SK-N-SH (cell line): ENCODE data around the gene EDN1. TPM values are rescaled to one million over a fixed set of nuclear protein-coding genes. Genes with fewer than 3 reads are reported as not detected.

Experiments used
- CTCF ChIA-PET: fragments of 300-600, 350-600 bp; formaldehyde crosslinking; extraction: SDS; loops from one replicate; lab custom pipeline; 2021; lab: Yijun Ruan, JAX
- POLR2A ChIA-PET: fragments of 350-600 bp; sonication (Branson Sonifier 250); formaldehyde crosslinking; extraction: SDS; loops from one replicate; lab custom pipeline; 2020; ENCODE audit warnings: antibody characterized with exemption, inconsistent platforms; lab: Yijun Ruan, JAX
- DNase-seq: peaks from one replicate; pipeline ENCODE4 v3.0.0; 2012
- H2AFZ ChIP-seq: fragments of 200-600 bp; sonication (generic); 2 replicates; pipeline ENCODE4 v1.8.1; 2016; ENCODE audit warnings: antibody characterized with exemption, mild to moderate bottlenecking, low read depth
- H3F3A ChIP-seq: fragments of 200-600 bp; sonication (generic); replicated peaks from 2 replicates; pipeline ENCODE3; 2016; ENCODE audit warnings: antibody characterized with exemption, mild to moderate bottlenecking; ENCODE audit not compliant: insufficient read depth
- H3K27ac ChIP-seq, 2 experiments: fragments of 200-500 bp in 1 of 2; fragments of 200-600 bp in 1 of 2; sonication (Bioruptor generic) in 1 of 2; sonication (generic), shearing (Covaris generic) in 1 of 2; 2 replicates each; pipeline versions ENCODE4 v1.5.1 to v1.6.1; 2014 to 2016; ENCODE audit warnings: low read depth in 2 of 2, inconsistent platforms in 1 of 2, low read length in 1 of 2, mild to moderate bottlenecking in 1 of 2, mixed read lengths in 1 of 2
- H3K27me3 ChIP-seq: fragments of 200-600 bp; sonication (generic), shearing (Covaris generic); 2 replicates; pipeline ENCODE4 v1.6.1; 2016; ENCODE audit warnings: mixed run types; ENCODE audit not compliant: insufficient read depth
- H3K36me3 ChIP-seq, 2 experiments: fragments of 200-500 bp in 1 of 2; fragments of 200-600 bp in 1 of 2; sonication (Bioruptor generic) in 1 of 2; sonication (generic) in 1 of 2; replicated peaks in 1 of 2; 2 replicates each; pipeline versions ENCODE3 to v1.5.1; 2014 to 2016; ENCODE audit warnings: low read length in 1 of 2, mild to moderate bottlenecking in 1 of 2; ENCODE audit not compliant: insufficient read depth in 2 of 2, control insufficient read depth in 1 of 2
- H3K4me1 ChIP-seq, 2 experiments: fragments of 200-500 bp in 1 of 2; fragments of 200-600 bp in 1 of 2; sonication (Bioruptor generic) in 1 of 2; sonication (generic), shearing (Covaris generic) in 1 of 2; 2 replicates each; pipeline versions ENCODE4 v1.5.1 to v1.6.1; 2014 to 2016; ENCODE audit warnings: low read depth in 1 of 2, low read length in 1 of 2, mixed run types in 1 of 2; ENCODE audit not compliant: insufficient read depth in 2 of 2, control insufficient read depth in 1 of 2
- H3K4me2 ChIP-seq: fragments of 200-600 bp; sonication (generic), shearing (Covaris generic); 2 replicates; pipeline ENCODE4 v1.6.1; 2017; ENCODE audit warnings: mixed run types
- H3K4me3 ChIP-seq, 2 experiments: fragments of 200-500 bp in 1 of 2; fragments of 200-600 bp in 1 of 2; sonication (Bioruptor generic) in 1 of 2; sonication (generic), shearing (Covaris generic) in 1 of 2; 2 replicates each; pipeline versions ENCODE4 v1.5.1 to v1.8.1; 2014 to 2016; ENCODE audit warnings: low read depth in 2 of 2, inconsistent platforms in 1 of 2, low read length in 1 of 2, mild to moderate bottlenecking in 1 of 2, mixed read lengths in 1 of 2, moderate library complexity in 1 of 2
- H3K79me2 ChIP-seq: fragments of 200-600 bp; sonication (generic); 2 replicates; pipeline ENCODE4 v1.8.1; 2017; ENCODE audit warnings: mild to moderate bottlenecking; ENCODE audit not compliant: insufficient read depth
- H3K9ac ChIP-seq: fragments of 200-600 bp; sonication (generic); 2 replicates; pipeline ENCODE4 v1.6.1; 2017; ENCODE audit warnings: mixed run types
- H3K9me2 ChIP-seq: fragments of 200-600 bp; sonication (generic); 2 replicates; pipeline ENCODE4 v1.6.1; 2017; ENCODE audit warnings: mixed run types
- H3K9me3 ChIP-seq: fragments of 200-600 bp; sonication (generic); 2 replicates; pipeline ENCODE4 v1.6.1; 2017; ENCODE audit warnings: mixed run types, mild to moderate bottlenecking, moderate library complexity
- H4K20me1 ChIP-seq: fragments of 200-600 bp; sonication (generic); 2 replicates; pipeline ENCODE4 v1.6.1; 2017; ENCODE audit warnings: mild to moderate bottlenecking, mixed run types; ENCODE audit not compliant: insufficient read depth
- JUND ChIP-seq: IDR thresholded peaks from 2 replicates; pipeline ENCODE4 v1.4.0; 2012
- MAX ChIP-seq: IDR thresholded peaks from 2 replicates; pipeline ENCODE4 v1.4.0; 2012; ENCODE audit warnings: low read depth
- NFIC ChIP-seq: IDR thresholded peaks from 2 replicates; pipeline ENCODE4 v1.4.0; 2012; ENCODE audit warnings: borderline replicate concordance
- PBX3 ChIP-seq: IDR thresholded peaks from 2 replicates; pipeline ENCODE4; 2012
- POLR2AphosphoS5 ChIP-seq: IDR thresholded peaks from 2 replicates; pipeline ENCODE4 v1.6.1; 2012; ENCODE audit warnings: low read depth, low read length
- SIN3A ChIP-seq: IDR thresholded peaks from 2 replicates; pipeline ENCODE4 v1.6.1; 2012; ENCODE audit warnings: low read depth, mild to moderate bottlenecking, low read length, moderate library complexity, borderline replicate concordance
- TEAD4 ChIP-seq: IDR thresholded peaks from 2 replicates; pipeline ENCODE4 v1.4.0; 2012; ENCODE audit warnings: mild to moderate bottlenecking, borderline replicate concordance; ENCODE audit not compliant: insufficient read depth
- WGBS: methylation state at CpG from one replicate; pipeline ENCODE4 v1.1.6; 2017; ENCODE audit warnings: low lambda C conversion rate; 5-methylcytosine and 5-hydroxymethylcytosine counted together
- polyA plus RNA-seq, 3 experiments: library from polyadenylated mRNA; depleted of rRNA; stranded (reverse); fragments of >200 nt; gene quantifications; 2 replicates each; pipeline ENCODE4 v1.2.3, GENCODE V29; 2012
- TF ChIP-seq, protein P1 (sequence below): fragments of 150-350 bp; IDR thresholded peaks from 2 replicates; pipeline ENCODE4 v1.6.1; 2016; ENCODE audit warnings: mild to moderate bottlenecking, low read depth, low read length

The EDN1 gene
- polyA plus RNA-seq, 1 of the 3 experiments (the other 2 are of a cell fraction) = 1.3 TPM

DNA sequence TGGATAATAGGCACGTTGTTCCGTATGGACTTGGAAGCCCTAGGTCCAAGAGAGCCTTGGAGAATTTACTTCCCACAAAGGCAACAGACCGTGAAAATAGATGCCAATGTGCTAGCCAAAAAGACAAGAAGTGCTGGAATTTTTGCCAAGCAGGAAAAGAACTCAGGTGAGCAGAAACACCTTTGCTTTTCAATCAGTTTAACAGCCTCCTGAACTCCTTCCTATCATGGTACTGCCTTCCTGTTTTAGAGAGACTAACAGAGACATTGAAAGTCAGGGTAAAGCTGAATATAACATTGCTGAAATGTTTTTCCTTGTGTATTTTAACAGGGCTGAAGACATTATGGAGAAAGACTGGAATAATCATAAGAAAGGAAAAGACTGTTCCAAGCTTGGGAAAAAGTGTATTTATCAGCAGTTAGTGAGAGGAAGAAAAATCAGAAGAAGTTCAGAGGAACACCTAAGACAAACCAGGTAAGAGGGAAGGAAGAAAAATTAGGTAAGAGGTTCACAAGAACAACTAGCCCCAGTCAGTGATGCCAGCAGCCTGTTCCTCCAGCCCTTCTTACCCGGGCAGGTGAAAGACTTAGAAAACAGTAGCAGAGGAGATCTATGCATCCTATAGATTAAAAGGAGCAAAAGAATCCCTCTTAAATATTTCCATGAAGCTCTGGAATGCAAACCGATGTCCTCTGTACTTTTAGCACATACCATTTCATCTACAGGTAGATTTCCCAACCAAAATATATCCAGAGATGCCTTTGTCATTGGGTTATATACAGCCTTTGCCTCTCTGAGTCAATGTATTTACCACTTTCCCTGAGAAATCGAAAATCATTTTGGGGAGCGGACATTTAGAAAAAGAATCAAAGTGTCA is 4.0 kb downstream of the EDN1 start:
- ChIA-PET POLR2A (no interaction called here), CTCF (interaction anchor here (7.5 kb wide), 1 partner anchor 310 kb away, joined by 91 read pairs; no protein-coding TSS in a partner anchor)
- Histone ChIP-seq H3F3A (peaks cover 20% of the 10 kb centered on the region), H3K9me2 (no peaks in the 10 kb centered on the region), H4K20me1 (no peaks in the 10 kb centered on the region), H3K9ac (no peak overlapping the region), H3K27me3 (no peaks in the 10 kb centered on the region), H3K79me2 (peaks cover 19% of the 10 kb centered on the region; the same call in 1 of the 2 replicates), H3K27ac (no peak overlapping the region), H3K36me3 (peaks cover 3% of the 10 kb centered on the region in 2 experiments), H3K4me1 (peaks cover 4 to 12% of the 10 kb centered on the region in 2 experiments; a peak in 3 of 4 replicates), H2AFZ (no peak overlapping the region), H3K9me3 (no peaks in the 10 kb centered on the region), H3K4me3 (no peak overlapping the region), H3K4me2 (no peak overlapping the region)
- 86% methylated on average over 7 of the region's 7 CpGs for whole genome bisulfite sequencing
- no peak for TF ChIP-seq POLR2AphosphoS5
- DNase-seq = no peak

- Histone ChIP-seq H3F3A (peaks cover 12% of the 10 kb centered on the region), H3K36me3 (peaks cover 3% of the 10 kb centered on the region in 2 experiments), H3K9me2 (no peaks in the 10 kb centered on the region), H3K79me2 (peaks cover 19% of the 10 kb centered on the region; the same call in 1 of the 2 replicates), H4K20me1 (no peaks in the 10 kb centered on the region), H3K4me2 (no peak overlapping the region; the same call in 1 of the 2 replicates), H3K27ac (no peak overlapping the region), H3K9ac (no peak overlapping the region), H3K4me3 (no peak overlapping the region), H3K9me3 (no peaks in the 10 kb centered on the region), H2AFZ (no peak overlapping the region), H3K4me1 (peaks cover 3 to 12% of the 10 kb centered on the region in 2 experiments; a peak in 3 of 4 replicates), H3K27me3 (no peaks in the 10 kb centered on the region)
- ChIA-PET POLR2A (no interaction called here), CTCF (interaction anchor here (7.5 kb wide), 1 partner anchor 309 kb away, joined by 91 read pairs; no protein-coding TSS in a partner anchor)
- 77% methylated on average over 3 of the region's 3 CpGs for WGBS
- TF ChIP-seq TEAD4 (no peak), JUND (no peak), PBX3 (no peak), SIN3A (no peak), NFIC (no peak), MAX (no peak)
- TF ChIP-seq, protein P1, sequence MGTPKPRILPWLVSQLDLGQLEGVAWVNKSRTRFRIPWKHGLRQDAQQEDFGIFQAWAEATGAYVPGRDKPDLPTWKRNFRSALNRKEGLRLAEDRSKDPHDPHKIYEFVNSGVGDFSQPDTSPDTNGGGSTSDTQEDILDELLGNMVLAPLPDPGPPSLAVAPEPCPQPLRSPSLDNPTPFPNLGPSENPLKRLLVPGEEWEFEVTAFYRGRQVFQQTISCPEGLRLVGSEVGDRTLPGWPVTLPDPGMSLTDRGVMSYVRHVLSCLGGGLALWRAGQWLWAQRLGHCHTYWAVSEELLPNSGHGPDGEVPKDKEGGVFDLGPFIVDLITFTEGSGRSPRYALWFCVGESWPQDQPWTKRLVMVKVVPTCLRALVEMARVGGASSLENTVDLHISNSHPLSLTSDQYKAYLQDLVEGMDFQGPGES = no peak
- no peak for DNase-seq
These were observed 4.8 kb downstream of the EDN1 start for GRCh38 chr6:12294851-12295536.
